GM13977 (cell line): ENCODE data around the gene UBE2O.
A peak's percentile ranks its signal among the peaks of the same experiment; 100 is the strongest.

ENCODE experiments used
- DNase-seq: peaks from one replicate; pipeline ENCODE4 v3.0.0; 2012; ENCODE audit warnings: low spot score
- in situ Hi-C: fragments of 300-500 bp; cut with MboI; formaldehyde crosslinking; loops from one replicate; pipeline ENCODE4 v1.12.0; 2022; ENCODE audit warnings: low sequenced_read_pairs, low pct_unique_long_range_greater_than_20kb, mixed read lengths, inconsistent platforms; ENCODE audit not compliant: unreplicated experiment
- TF ChIP-seq, protein P1 (sequence below): IDR thresholded peaks from 2 replicates; pipeline ENCODE4 v1.5.1; 2012; ENCODE audit warnings: mild to moderate bottlenecking, control low read depth; ENCODE audit not compliant: insufficient read depth; ENCODE audit errors: extremely low read depth, missing control alignments

The UBE2O gene

GRCh38 chr17:76386966-76387765 lies 65.8 kb downstream of the UBE2O start:
- in situ Hi-C loops: no loop called here
- TF ChIP-seq, protein P1, sequence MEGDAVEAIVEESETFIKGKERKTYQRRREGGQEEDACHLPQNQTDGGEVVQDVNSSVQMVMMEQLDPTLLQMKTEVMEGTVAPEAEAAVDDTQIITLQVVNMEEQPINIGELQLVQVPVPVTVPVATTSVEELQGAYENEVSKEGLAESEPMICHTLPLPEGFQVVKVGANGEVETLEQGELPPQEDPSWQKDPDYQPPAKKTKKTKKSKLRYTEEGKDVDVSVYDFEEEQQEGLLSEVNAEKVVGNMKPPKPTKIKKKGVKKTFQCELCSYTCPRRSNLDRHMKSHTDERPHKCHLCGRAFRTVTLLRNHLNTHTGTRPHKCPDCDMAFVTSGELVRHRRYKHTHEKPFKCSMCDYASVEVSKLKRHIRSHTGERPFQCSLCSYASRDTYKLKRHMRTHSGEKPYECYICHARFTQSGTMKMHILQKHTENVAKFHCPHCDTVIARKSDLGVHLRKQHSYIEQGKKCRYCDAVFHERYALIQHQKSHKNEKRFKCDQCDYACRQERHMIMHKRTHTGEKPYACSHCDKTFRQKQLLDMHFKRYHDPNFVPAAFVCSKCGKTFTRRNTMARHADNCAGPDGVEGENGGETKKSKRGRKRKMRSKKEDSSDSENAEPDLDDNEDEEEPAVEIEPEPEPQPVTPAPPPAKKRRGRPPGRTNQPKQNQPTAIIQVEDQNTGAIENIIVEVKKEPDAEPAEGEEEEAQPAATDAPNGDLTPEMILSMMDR: no peak
- DNase-seq: no peak

GRCh38 chr17:76385892-76386786 lies 66.8 kb downstream of the UBE2O start:
- in situ Hi-C loops: no loop called here
- peak; percentile 97 for DNase-seq
- TF ChIP-seq, protein P1: peak; percentile 89

GRCh38 chr17:76384987-76385891 lies 67.7 kb downstream of the UBE2O start:
- peak; percentile 63 for DNase-seq
- TF ChIP-seq, protein P1: peak; percentile 7
- in situ Hi-C loops: no loop called here

GRCh38 chr17:76384222-76384986 lies 68.5 kb downstream of the UBE2O start, which contains the start of gene SPHK1:
TSS of gene SPHK1 (plus strand) at chr17:76384609. CDS start at chr17:76385645, 1,036 bp downstream.
- DNase-seq: peak; percentile 96
- TF ChIP-seq, protein P1: no peak
- in situ Hi-C loops: no loop called here

DNA sequence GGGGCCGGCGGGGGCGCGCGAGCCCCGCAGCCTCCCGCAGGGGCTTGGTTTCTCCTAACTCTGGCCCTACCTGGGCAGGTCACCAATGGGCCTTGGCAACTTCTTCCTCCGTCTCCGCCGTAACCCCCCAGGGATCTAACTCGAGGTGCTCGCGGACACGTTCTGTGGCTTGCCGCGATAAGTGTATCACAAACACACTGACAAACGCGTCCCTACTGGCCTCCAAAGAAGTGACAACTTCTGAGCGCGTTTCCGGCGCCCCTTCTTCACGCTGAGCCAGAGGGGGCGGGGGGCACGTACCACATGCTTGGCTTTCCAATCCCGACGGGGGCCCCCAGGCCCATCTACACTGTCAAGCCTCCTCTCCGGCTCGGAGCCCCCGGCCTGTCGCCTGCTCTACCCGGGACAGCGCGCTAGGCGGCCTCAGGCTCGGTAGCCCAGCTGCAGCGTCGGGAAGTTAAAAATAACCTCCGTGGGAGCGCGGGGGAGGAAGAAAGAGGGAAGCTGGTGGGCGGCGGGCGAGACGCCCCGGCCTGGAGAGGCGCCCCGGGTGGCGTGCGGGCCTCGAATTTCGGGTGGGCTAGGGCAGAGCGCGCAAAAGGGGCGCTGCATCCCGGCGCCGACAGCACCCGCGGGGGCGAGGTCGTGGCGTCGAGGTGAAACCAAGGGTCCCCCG lies 69.3 kb downstream of the UBE2O start:
- peak; percentile 82 for DNase-seq
- TF ChIP-seq, protein P1: peak; percentile 24
- in situ Hi-C loops: no loop called here
